Left lobe of liver (tissue), 2 donors: ENCODE results near the gene EYA3. TPM values are rescaled to one million over a fixed set of nuclear protein-coding genes. Genes with fewer than 3 reads are reported as not detected.
A peak's percentile ranks its signal among the peaks of the same experiment; 100 is the strongest.
"Not testable (repeated sequence)": the region's sequence is repeated elsewhere in the genome, so short reads cannot be mapped to it uniquely, and the experiment has no call there.

Experiments
- ATAC-seq: fragments of 200-7000 bp; cut with Tn5 transposase; one replicate; pipeline ENCODE4 v1.9.1; 2020; ENCODE audit warnings: mild to moderate bottlenecking, moderate library complexity
- DNase-seq: peaks from one replicate; pipeline ENCODE4 v3.0.0-alpha.2; 2020; ENCODE audit warnings: low spot score
- total RNA-seq: library from RNA; stranded (reverse); gene quantifications from one replicate; pipeline ENCODE4 v1.2.1, GENCODE V29; 2021
- donor health status: DM: no; HTN: no; CAD: no; lungs with moderate emphysema.
- donor health status: DM: no; HTN: yes; CAD: no.

The EYA3 gene
- total RNA-seq, 1 donor from 2014 or later = 6.9 TPM

- ATAC-seq = no peak
- DNase-seq = no peak
Observed at GRCh38 chr1:28032281-28032680, 56.1 kb downstream of the EYA3 start.

GRCh38 chr1:28031173-28031572 is 57.2 kb downstream of the EYA3 start:
- ATAC-seq = no peak
- no peak for DNase-seq

- no peak for DNase-seq
- no peak for ATAC-seq
Observed at GRCh38 chr1:28028873-28029654, 59.3 kb downstream of the EYA3 start.

GRCh38 chr1:28027660-28028059 is 60.8 kb downstream of the EYA3 start:
- no peak for DNase-seq

GRCh38 chr1:28027238-28027637 is 61.2 kb downstream of the EYA3 start:
- no peak for ATAC-seq

More at GRCh38 chr1:28027660-28028059, 60.8 kb downstream of the EYA3 start:
- ATAC-seq = no peak

GRCh38 chr1:28026329-28026728 is 62.1 kb downstream of the EYA3 start:
- DNase-seq (no peak), ATAC-seq (no peak)

More at GRCh38 chr1:28027238-28027637, 61.2 kb downstream of the EYA3 start:
- DNase-seq = no peak

GRCh38 chr1:28021064-28021463 is 67.3 kb downstream of the EYA3 start:
- DNase-seq = no peak
- no peak for ATAC-seq

- ATAC-seq = no peak
Observed at GRCh38 chr1:28010969-28011368, 77.4 kb downstream of the EYA3 start.

GRCh38 chr1:28003117-28003516 is 85.3 kb downstream of the EYA3 start:
- ATAC-seq, DNase-seq: not testable (repeated sequence)

More at GRCh38 chr1:28010969-28011368, 77.4 kb downstream of the EYA3 start:
- DNase-seq = no peak

- ATAC-seq (no peak), DNase-seq (no peak)
Observed at GRCh38 chr1:28002600-28002999, 85.8 kb downstream of the EYA3 start.

- no peak for DNase-seq
- no peak for ATAC-seq
Observed at GRCh38 chr1:27999055-27999454, 89.4 kb downstream of the EYA3 start.

- not testable (repeated sequence) for DNase-seq, ATAC-seq
Observed at GRCh38 chr1:27994526-27994925, 93.9 kb downstream of the EYA3 start.

- DNase-seq (no peak), ATAC-seq (no peak)
Observed at GRCh38 chr1:27994060-27994459, 94.3 kb downstream of the EYA3 start.

- no peak for ATAC-seq
- no peak for DNase-seq
Observed at GRCh38 chr1:27993241-27993640, 95.2 kb downstream of the EYA3 start.

GRCh38 chr1:27992276-27992675 is 96.1 kb downstream of the EYA3 start:
- ATAC-seq (peak; percentile 46), DNase-seq (no peak)

GRCh38 chr1:27990920-27991537 is 97.4 kb downstream of the EYA3 start:
- DNase-seq = no peak
- ATAC-seq = no peak

- DNase-seq (no peak), ATAC-seq (no peak)
Observed at GRCh38 chr1:27981145-27981544, 107.3 kb downstream of the EYA3 start.

- no peak for DNase-seq
- no peak for ATAC-seq
Observed at GRCh38 chr1:27980216-27980845, 108.1 kb downstream of the EYA3 start.

GRCh38 chr1:27979859-27980201 is 108.6 kb downstream of the EYA3 start:
- ATAC-seq (peak; percentile 28), DNase-seq (no peak)

GRCh38 chr1:27979151-27979858 is 109.1 kb downstream of the EYA3 start:
- DNase-seq = no peak
- ATAC-seq = peak; percentile 81

GRCh38 chr1:27974417-27974781 is 114.0 kb downstream of the EYA3 start:
- DNase-seq (no peak), ATAC-seq (no peak)
